SK-N-SH treated with all-trans-retinoic acid at 6 μM for 48 hours (cell line): ENCODE measurements around the gene TM4SF5.

Experiments used
- ATAC-seq: fragments of 200-7000 bp; cut with Tn5 transposase; 3 replicates; pipeline ENCODE4 v1.9.1; 2020; ENCODE audit warnings: mild to moderate bottlenecking, moderate library complexity
- BACH2 ChIP-seq: fragments of 250-450 bp; sonication (Bioruptor Pico); IDR thresholded peaks from 2 replicates; pipeline ENCODE4 v1.9.0; 2021; ENCODE audit warnings: mild to moderate bottlenecking, borderline replicate concordance
- CSDC2 ChIP-seq: fragments of 250-450 bp; sonication (Bioruptor Pico); IDR thresholded peaks from 2 replicates; pipeline ENCODE4 v1.5.0; 2020; ENCODE audit warnings: mild to moderate bottlenecking, moderate library complexity
- CSRNP3 ChIP-seq: fragments of 250-450 bp; sonication (Bioruptor Pico); IDR thresholded peaks from 2 replicates; pipeline ENCODE4 v1.5.1; 2021; ENCODE audit warnings: mild to moderate bottlenecking, moderate library complexity
- ESRRG ChIP-seq: fragments of 250-450 bp; sonication (Bioruptor Pico); IDR thresholded peaks from 2 replicates; pipeline ENCODE4 v1.6.1; 2021; ENCODE audit warnings: mild to moderate bottlenecking
- GLIS3 ChIP-seq: fragments of 250-450 bp; sonication (Bioruptor Pico); IDR thresholded peaks from 2 replicates; pipeline ENCODE4 v1.5.0; 2020; ENCODE audit warnings: mild to moderate bottlenecking, moderate library complexity
- ISL1 ChIP-seq: fragments of 250-450 bp; sonication (Bioruptor Pico); IDR thresholded peaks from 2 replicates; pipeline ENCODE4 v2.1.2; 2022; ENCODE audit warnings: mild to moderate bottlenecking, moderate library complexity
- OSR1 ChIP-seq: fragments of 250-450 bp; sonication (Bioruptor Pico); IDR thresholded peaks from 2 replicates; pipeline ENCODE4 v1.8.0; 2022; ENCODE audit warnings: moderate library complexity, mild to moderate bottlenecking, inconsistent platforms
- PATZ1 ChIP-seq: fragments of 250-450 bp; sonication (Bioruptor Pico); IDR thresholded peaks from 2 replicates; pipeline ENCODE4 v1.8.0; 2020; ENCODE audit warnings: mild to moderate bottlenecking, moderate library complexity, borderline replicate concordance
- PPARA ChIP-seq: fragments of 250-450 bp; sonication (Bioruptor Pico); IDR thresholded peaks from 2 replicates; pipeline ENCODE4 v1.5.0; 2020; ENCODE audit warnings: mild to moderate bottlenecking, borderline replicate concordance
- SNAI2 ChIP-seq: fragments of 250-450 bp; sonication (Bioruptor Pico); IDR thresholded peaks from 2 replicates; pipeline ENCODE4 v1.5.0; 2020; ENCODE audit warnings: mild to moderate bottlenecking, moderate library complexity
- TCF4 ChIP-seq: fragments of 250-450 bp; sonication (Bioruptor Pico); IDR thresholded peaks from 2 replicates; pipeline ENCODE4 v1.8.0; 2021; ENCODE audit warnings: mild to moderate bottlenecking, moderate library complexity, borderline replicate concordance
- ZC3H10 ChIP-seq: fragments of 250-450 bp; sonication (Bioruptor Pico); IDR thresholded peaks from 2 replicates; pipeline ENCODE4 v1.5.1; 2021; ENCODE audit warnings: mild to moderate bottlenecking, moderate library complexity
- ZNF565 ChIP-seq: fragments of 450-650 bp; formaldehyde crosslinking; conservative IDR thresholded peaks from 2 replicates; pipeline ENCODE4 v1.5.0; 2020; ENCODE audit warnings: low read depth, mild to moderate bottlenecking, moderate library complexity
- ZNF8 ChIP-seq: fragments of 450-650 bp; formaldehyde crosslinking; IDR thresholded peaks from 2 replicates; pipeline ENCODE4 v1.5.0; 2020; ENCODE audit warnings: mild to moderate bottlenecking, moderate library complexity
- TF ChIP-seq, protein P1 (sequence below): fragments of 250-450 bp; sonication (Bioruptor Pico); IDR thresholded peaks from 2 replicates; pipeline ENCODE4 v1.8.0; 2021; ENCODE audit warnings: low read depth, mild to moderate bottlenecking, moderate library complexity, borderline replicate concordance
- TF ChIP-seq, protein P2 (sequence below): fragments of 250-450 bp; sonication (Bioruptor Pico); IDR thresholded peaks from 2 replicates; pipeline ENCODE4 v1.5.0; 2020; ENCODE audit warnings: mild to moderate bottlenecking, moderate library complexity

The TM4SF5 gene

GRCh38 chr17:4740025-4740351 is 31.7 kb upstream of the TM4SF5 start:
- TF ChIP-seq, protein P1, sequence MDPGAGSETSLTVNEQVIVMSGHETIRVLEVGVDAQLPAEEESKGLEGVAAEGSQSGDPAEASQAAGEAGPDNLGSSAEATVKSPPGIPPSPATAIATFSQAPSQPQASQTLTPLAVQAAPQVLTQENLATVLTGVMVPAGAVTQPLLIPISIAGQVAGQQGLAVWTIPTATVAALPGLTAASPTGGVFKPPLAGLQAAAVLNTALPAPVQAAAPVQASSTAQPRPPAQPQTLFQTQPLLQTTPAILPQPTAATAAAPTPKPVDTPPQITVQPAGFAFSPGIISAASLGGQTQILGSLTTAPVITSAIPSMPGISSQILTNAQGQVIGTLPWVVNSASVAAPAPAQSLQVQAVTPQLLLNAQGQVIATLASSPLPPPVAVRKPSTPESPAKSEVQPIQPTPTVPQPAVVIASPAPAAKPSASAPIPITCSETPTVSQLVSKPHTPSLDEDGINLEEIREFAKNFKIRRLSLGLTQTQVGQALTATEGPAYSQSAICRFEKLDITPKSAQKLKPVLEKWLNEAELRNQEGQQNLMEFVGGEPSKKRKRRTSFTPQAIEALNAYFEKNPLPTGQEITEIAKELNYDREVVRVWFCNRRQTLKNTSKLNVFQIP (CRISPR knock-in tag): no peak
- TF ChIP-seq, protein P2, sequence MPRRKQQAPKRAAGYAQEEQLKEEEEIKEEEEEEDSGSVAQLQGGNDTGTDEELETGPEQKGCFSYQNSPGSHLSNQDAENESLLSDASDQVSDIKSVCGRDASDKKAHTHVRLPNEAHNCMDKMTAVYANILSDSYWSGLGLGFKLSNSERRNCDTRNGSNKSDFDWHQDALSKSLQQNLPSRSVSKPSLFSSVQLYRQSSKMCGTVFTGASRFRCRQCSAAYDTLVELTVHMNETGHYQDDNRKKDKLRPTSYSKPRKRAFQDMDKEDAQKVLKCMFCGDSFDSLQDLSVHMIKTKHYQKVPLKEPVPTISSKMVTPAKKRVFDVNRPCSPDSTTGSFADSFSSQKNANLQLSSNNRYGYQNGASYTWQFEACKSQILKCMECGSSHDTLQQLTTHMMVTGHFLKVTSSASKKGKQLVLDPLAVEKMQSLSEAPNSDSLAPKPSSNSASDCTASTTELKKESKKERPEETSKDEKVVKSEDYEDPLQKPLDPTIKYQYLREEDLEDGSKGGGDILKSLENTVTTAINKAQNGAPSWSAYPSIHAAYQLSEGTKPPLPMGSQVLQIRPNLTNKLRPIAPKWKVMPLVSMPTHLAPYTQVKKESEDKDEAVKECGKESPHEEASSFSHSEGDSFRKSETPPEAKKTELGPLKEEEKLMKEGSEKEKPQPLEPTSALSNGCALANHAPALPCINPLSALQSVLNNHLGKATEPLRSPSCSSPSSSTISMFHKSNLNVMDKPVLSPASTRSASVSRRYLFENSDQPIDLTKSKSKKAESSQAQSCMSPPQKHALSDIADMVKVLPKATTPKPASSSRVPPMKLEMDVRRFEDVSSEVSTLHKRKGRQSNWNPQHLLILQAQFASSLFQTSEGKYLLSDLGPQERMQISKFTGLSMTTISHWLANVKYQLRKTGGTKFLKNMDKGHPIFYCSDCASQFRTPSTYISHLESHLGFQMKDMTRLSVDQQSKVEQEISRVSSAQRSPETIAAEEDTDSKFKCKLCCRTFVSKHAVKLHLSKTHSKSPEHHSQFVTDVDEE (CRISPR knock-in tag): no peak
- no peak for ATAC-seq

- ATAC-seq: no peak
These were observed 31.1 kb upstream of the TM4SF5 start for GRCh38 chr17:4740584-4740983.

GRCh38 chr17:4741544-4741943 is 30.1 kb upstream of the TM4SF5 start:
- TF ChIP-seq PPARA (CRISPR knock-in tag) (no peak), SNAI2 (no peak), GLIS3 (no peak), BACH2 (CRISPR knock-in tag) (no peak), OSR1 (no peak)
- TF ChIP-seq, protein P2 (CRISPR knock-in tag): no peak
- no peak for ATAC-seq

More at GRCh38 chr17:4740584-4740983, 31.1 kb upstream of the TM4SF5 start:
- TF ChIP-seq ZC3H10 (CRISPR knock-in tag): no peak
- TF ChIP-seq CSRNP3 (CRISPR knock-in tag): no peak
- TF ChIP-seq PATZ1 (CRISPR knock-in tag): no peak
- no peak for TF ChIP-seq GLIS3
- TF ChIP-seq ISL1 (CRISPR knock-in tag): no peak
- TF ChIP-seq, protein P1 (CRISPR knock-in tag): no peak
- TF ChIP-seq ESRRG (CRISPR knock-in tag): no peak
- no peak for TF ChIP-seq ZNF8
- TF ChIP-seq BACH2 (CRISPR knock-in tag): no peak
- no peak for TF ChIP-seq PPARA (CRISPR knock-in tag)
- TF ChIP-seq SNAI2: no peak
- TF ChIP-seq ZNF565 (CRISPR knock-in tag): no peak
- no peak for TF ChIP-seq CSDC2 (CRISPR knock-in tag)
- no peak for TF ChIP-seq TCF4 (CRISPR knock-in tag)
- TF ChIP-seq, all 23 proteins: peak for 0
